ENCODE results near the gene MRC2. TPM values are rescaled to one million over a fixed set of nuclear protein-coding genes. Genes with fewer than 3 reads are reported as not detected.

The MRC2 gene
- polyA plus RNA-seq, 6 donors from 2014 or later = not detected

DNA sequence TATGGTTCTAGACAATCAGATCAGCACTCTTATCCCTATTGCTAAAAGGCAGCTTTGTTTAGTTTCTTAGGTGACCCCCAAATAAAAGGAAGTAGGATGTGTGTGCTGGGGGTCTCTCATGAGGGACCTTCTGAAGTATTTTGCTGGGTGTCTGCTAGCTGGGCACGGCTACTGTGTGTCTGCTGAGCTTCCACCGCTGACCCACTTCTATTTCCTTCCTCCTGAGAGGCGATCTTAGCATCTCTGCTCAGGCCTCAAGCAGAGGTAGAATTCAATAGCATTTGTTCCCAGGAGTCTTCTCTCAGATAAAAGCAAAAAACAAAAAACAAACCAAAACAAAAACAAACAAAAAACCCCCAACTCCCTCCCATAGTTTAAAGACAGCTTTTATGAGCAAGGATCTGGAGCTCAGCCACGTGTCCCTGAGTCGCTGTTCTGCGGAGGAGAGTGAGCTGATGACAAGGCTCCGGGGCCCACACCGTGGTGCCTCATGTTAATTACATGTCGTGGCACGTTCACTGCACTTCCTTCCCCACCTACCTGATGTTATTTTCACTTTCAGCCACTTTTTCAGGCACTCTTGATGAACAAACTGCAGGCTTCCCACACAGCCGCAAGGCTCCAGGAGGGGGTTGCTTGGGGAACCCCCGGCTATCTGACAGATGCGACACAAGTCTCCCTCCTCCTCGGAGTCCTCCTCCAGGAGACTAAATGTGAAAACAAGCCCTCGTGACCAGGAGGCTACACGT lies 97.1 kb downstream of the MRC2 start:
- DNase-seq = peak; percentile 67
- Mint-ChIP-seq H3K9me3 (peaks cover 0 to 2% (median 0%) of the 10 kb centered on the region in 7 donors), H3K27me3 (no peaks in the 10 kb centered on the region), H3K4me3 (peak overlapping the region; percentile 67 to 91 (median 86)), H3K4me1 (peaks cover 33 to 61% (median 46%) of the 10 kb centered on the region in 3 donors), H3K27ac (peak overlapping the region; percentile 91 to 98 (median 96)), H3K36me3 (no peaks in the 10 kb centered on the region)
- ATAC-seq (ENCODE audit: low read depth in 2 of 2) = peak; percentile 93 to 96

GRCh38 chr17:62725791-62726249 lies 98.3 kb downstream of the MRC2 start:
- DNase-seq (no peak), ATAC-seq (ENCODE audit: low read depth in 2 of 2) (no peak)
- peak overlapping the region in 2 of 8 donors; percentile 13 to 40 for H3K4me3 Mint-ChIP-seq
- H3K27me3 Mint-ChIP-seq = no peaks in the 10 kb centered on the region
- peak overlapping the region in 5 of 6 donors; percentile 30 to 98 (median 91) for H3K27ac Mint-ChIP-seq
- H3K9me3 Mint-ChIP-seq = peaks cover 0 to 2% (median 0%) of the 10 kb centered on the region in 7 donors
- H3K4me1 Mint-ChIP-seq = peaks cover 25 to 54% (median 36%) of the 10 kb centered on the region in 3 donors
- no peaks in the 10 kb centered on the region for H3K36me3 Mint-ChIP-seq

DNA sequence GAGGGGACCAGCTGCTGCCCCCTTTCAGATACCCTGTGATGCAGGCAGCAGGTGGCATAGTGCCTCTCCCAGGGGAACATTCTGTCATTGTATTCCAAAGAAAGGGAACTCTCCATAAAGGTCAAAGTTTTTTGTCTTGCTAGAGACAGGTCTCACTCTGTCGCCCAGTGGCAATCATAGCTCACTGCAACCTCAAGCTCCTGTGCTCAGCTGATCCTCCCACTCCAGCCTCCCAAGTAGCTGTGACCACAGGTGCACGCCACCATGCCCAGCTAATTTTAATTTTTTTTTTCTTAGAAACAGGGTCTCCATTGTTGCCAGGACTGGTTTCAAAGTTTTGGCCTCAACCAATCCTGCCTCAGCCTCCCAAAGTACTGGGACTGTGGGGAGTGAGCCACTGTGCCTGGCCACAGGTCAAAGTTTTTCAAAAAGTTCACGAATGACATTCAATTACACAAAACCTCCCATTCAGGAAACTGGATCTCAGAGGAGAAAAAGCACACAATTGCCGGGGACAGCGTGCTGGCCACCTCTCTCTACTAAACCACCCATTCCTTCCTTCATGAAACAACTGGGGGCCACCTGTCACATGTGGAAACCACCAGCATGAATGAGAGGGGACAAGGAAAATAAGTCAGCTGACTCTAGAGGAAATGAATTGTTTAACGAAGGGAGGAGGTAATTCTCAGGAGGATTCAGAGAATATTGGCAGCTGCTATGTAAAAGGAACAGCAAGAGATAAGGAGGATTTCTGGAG lies 100.6 kb downstream of the MRC2 start:
- H3K4me1 Mint-ChIP-seq = peaks cover 25 to 47% (median 36%) of the 10 kb centered on the region in 3 donors
- ATAC-seq (ENCODE audit: low read depth in 2 of 2) (no peak), DNase-seq (no peak)
- peaks cover 0 to 2% (median 0%) of the 10 kb centered on the region in 7 donors for H3K9me3 Mint-ChIP-seq
- no peaks in the 10 kb centered on the region for H3K27me3 Mint-ChIP-seq
- H3K27ac Mint-ChIP-seq = peak overlapping the region in 2 of 6 donors; percentile 26 to 67
- peak overlapping the region in 2 of 8 donors; percentile 7 to 22 for H3K4me3 Mint-ChIP-seq
- no peaks in the 10 kb centered on the region for H3K36me3 Mint-ChIP-seq

- no peaks in the 10 kb centered on the region for H3K27me3 Mint-ChIP-seq
- ATAC-seq (ENCODE audit: low read depth in 2 of 2) = no peak
These were observed 104.7 kb downstream of the MRC2 start for GRCh38 chr17:62732125-62732524.

DNA sequence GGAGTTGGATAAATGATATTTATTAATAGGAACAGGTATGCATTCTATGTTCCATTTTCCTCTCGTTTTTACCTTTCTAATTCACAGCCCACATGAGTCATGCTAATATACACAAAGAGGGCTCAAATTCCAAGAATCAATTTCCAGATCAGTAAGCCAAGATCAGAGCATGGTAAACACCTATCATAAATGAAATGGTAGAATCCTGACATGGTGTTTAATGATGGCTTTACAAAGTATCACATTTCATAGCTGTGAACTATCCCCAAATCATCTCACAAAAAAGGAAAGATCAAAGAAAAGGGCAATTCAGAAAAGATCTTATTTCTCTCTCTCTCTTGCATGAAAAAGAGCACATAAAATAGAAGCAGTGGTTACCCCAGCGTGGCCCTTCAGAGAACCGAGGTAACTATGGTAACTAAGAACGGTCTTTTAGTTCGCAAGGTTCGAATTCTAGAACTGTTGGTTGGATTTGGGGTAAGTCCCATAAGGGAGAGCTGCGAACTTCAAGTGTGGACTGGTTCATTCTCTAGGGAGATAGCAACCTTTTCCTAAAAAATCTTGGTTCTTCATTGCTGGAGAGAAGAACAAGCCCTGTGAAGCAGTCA lies 107.7 kb downstream of the MRC2 start:
- Mint-ChIP-seq H3K4me3 (no peak overlapping the region), H3K36me3 (no peaks in the 10 kb centered on the region), H3K27ac (peak overlapping the region in 1 of 6 donors; percentile 75), H3K27me3 (no peaks in the 10 kb centered on the region), H3K4me1 (peaks cover 0 to 6% (median 0%) of the 10 kb centered on the region in 3 donors), H3K9me3 (no peaks in the 10 kb centered on the region)
- DNase-seq (no peak), ATAC-seq (ENCODE audit: low read depth in 2 of 2) (no peak)

More at GRCh38 chr17:62732125-62732524, 104.7 kb downstream of the MRC2 start:
- Mint-ChIP-seq H3K36me3 (no peaks in the 10 kb centered on the region), H3K27ac (no peak overlapping the region), H3K9me3 (peaks cover 0 to 2% (median 0%) of the 10 kb centered on the region in 7 donors), H3K4me3 (no peak overlapping the region), H3K4me1 (peaks cover 7 to 21% (median 9%) of the 10 kb centered on the region in 3 donors)
- DNase-seq = no peak

DNA sequence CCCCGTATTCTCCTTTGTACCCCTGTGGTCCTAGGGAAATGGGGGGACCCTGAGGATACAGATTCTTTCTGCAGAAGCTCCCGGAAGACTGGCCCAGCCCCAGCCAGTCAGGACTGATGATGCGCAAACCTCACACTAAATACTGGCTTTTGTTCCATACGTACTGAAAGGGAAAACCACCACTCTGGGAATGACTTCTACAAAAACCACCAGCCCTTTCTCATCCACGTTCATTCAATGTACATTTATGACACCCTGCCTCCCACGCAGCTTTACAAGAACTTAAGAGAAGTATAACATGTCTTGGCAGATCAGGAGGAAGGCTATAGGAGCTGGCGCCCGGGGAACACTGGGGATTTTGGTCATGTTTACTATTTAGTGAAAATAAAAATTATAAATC lies 110.0 kb downstream of the MRC2 start:
- H3K27ac Mint-ChIP-seq = peak overlapping the region in 1 of 6 donors; percentile 5
- H3K27me3 Mint-ChIP-seq = peaks cover 0 to 4% (median 0%) of the 10 kb centered on the region in 3 donors
- DNase-seq (no peak), ATAC-seq (ENCODE audit: low read depth in 2 of 2) (no peak)
- no peaks in the 10 kb centered on the region for H3K36me3 Mint-ChIP-seq
- no peaks in the 10 kb centered on the region for H3K4me1 Mint-ChIP-seq
- H3K4me3 Mint-ChIP-seq = no peak overlapping the region
- H3K9me3 Mint-ChIP-seq = no peaks in the 10 kb centered on the region

GRCh38 chr17:62738281-62738680 lies 110.8 kb downstream of the MRC2 start:
- Mint-ChIP-seq H3K4me1 (no peaks in the 10 kb centered on the region), H3K27me3 (peaks cover 0 to 7% (median 0%) of the 10 kb centered on the region in 3 donors), H3K9me3 (no peaks in the 10 kb centered on the region), H3K4me3 (no peak overlapping the region), H3K27ac (peak overlapping the region in 2 of 6 donors; percentile 15 to 75), H3K36me3 (no peaks in the 10 kb centered on the region)
- ATAC-seq (ENCODE audit: low read depth in 2 of 2) (no peak), DNase-seq (no peak)

- peak overlapping the region in 3 of 6 donors; percentile 12 to 51 (median 47) for H3K27ac Mint-ChIP-seq
- no peaks in the 10 kb centered on the region for H3K4me1 Mint-ChIP-seq
- H3K4me3 Mint-ChIP-seq = no peak overlapping the region
- DNase-seq (no peak), ATAC-seq (ENCODE audit: low read depth in 2 of 2) (no peak)
- no peaks in the 10 kb centered on the region for H3K36me3 Mint-ChIP-seq
- peaks cover 0 to 15% (median 0%) of the 10 kb centered on the region in 3 donors for H3K27me3 Mint-ChIP-seq
- no peaks in the 10 kb centered on the region for H3K9me3 Mint-ChIP-seq
These were observed 112.3 kb downstream of the MRC2 start for GRCh38 chr17:62739645-62740388.

GRCh38 chr17:62741290-62741689 lies 113.8 kb downstream of the MRC2 start:
- no peak for ATAC-seq (ENCODE audit: low read depth in 2 of 2)
- DNase-seq = no peak
- Mint-ChIP-seq H3K27me3 (peaks cover 0 to 21% (median 5%) of the 10 kb centered on the region in 3 donors), H3K4me3 (no peak overlapping the region), H3K27ac (no peak overlapping the region), H3K36me3 (no peaks in the 10 kb centered on the region), H3K4me1 (no peaks in the 10 kb centered on the region), H3K9me3 (no peaks in the 10 kb centered on the region)

Other genes starting within 250 kb of the MRC2 start
- not detected for gene EFCAB3, start 247.1 kb upstream of the MRC2 start, polyA plus RNA-seq (ENCODE audit: low read depth in 6 of 6)
- gene METTL2A, start 203.8 kb upstream of the MRC2 start, polyA plus RNA-seq (ENCODE audit: low read depth in 6 of 6) = 10 to 100 TPM in 2 of 6 donors, 1 to 10 TPM in 4; 8.0 to 14.4 (median 9.4) TPM
- 10 to 100 TPM in 5 of 6 donors, 1 to 10 TPM in 1; 9.0 to 18.4 (median 14.3) TPM for gene TLK2, start 148.8 kb upstream of the MRC2 start, polyA plus RNA-seq (ENCODE audit: low read depth in 6 of 6)
- gene MARCHF10, start 180.6 kb downstream of the MRC2 start, polyA plus RNA-seq (ENCODE audit: low read depth in 6 of 6) = under 1 TPM in 2 of 6 donors, not detected in 4; 0.21 to 0.27 TPM